DMS53 treated with DMSO at 0.1 percent for 48 hours (cell line): Measurements from ENCODE around the gene FNDC1.
"Not testable (repeated sequence)": the region's sequence is repeated elsewhere in the genome, so short reads cannot be mapped to it uniquely, and the experiment has no call there.

Source experiments
- DNase-seq: peaks from one replicate; lab custom pipeline; 2025; ENCODE audit not compliant: unreplicated experiment; lab: John Stamatoyannopoulos, UW

FNDC1 gene

GRCh38 chr6:159169193-159169555 is at the start of gene FNDC1:
TSS of gene FNDC1 (plus strand) at chr6:159169400. CDS start at chr6:159169597, 197 bp downstream.
- DNase-seq, result no peak

DNA sequence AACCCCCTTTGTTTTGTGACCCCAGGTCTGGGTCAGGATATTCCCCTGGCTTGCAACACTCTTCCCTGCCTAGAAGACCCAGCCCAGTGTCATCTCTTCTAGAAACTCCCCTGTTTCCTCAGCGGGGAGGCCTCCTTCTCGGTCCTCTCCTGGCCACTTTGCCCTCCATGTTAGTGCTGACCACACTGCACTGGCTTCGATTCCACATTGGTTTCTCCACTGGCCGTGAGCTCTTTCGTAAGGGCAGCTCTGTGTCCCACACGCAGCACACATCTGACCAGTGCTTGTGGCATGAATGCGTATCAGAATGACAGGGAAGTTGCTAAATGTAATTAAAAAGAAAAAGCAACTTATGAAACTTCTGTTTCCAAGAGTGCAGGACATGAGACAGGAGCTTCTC is 49.4 kb upstream of the FNDC1 start:
- DNase-seq, result no peak

DNA sequence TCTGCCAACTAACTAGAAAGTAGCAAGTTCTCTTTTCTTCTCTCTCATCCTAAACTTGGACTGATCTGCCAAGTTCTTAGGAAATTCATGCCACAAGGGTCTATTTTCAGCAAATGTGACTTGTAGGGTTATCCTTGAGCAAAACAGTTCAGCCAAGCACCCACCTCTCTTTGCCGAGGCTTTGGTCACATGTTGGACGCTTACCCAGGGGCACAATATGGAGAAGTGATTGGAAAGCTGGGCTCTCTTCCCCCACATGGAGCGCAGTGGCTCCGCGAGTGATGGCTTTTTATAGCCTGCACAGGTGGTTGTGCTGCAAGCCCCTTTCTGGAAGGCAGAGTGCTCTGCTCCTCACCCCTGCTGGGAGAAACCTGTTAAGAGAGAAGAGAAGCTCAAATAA is 47.7 kb upstream of the FNDC1 start:
- no peak for DNase-seq

DNA sequence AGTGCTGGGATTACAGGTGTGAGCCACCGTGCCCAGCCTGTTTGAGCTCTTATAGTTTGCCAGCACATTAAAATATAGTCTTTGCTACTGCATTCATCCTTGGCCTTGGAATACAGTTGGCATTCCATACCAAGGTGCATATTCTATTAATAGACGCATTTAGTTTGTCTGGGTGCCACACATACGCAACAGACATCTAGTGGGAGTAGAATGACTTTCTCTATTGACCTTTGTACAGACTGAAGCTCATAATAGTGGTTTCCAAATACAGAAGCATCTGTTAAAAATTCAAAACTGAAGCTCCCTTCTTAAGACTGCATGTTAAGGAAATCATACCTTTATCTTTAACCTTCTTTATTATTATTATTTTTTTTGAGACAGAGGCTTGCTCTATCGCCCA is 46.7 kb upstream of the FNDC1 start:
- DNase-seq, result no peak

DNA sequence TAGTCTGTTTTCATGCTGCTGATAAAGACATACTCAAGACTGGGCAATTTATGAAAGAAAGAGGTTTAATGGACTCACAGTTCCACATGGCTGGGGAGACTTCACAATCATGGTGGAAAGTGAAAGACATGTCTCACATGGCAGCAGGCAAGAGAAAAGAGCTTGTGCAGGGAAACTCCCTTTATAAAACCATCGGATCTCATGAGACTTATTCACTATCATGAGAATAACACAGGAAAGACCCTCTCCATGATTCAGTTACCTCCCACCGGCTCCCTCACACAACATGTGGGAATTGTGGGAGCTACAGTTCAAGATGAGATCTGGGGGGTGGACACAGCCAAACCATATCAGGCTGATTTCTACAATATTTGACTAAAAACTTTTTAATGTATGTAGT is 45.4 kb upstream of the FNDC1 start:
- not testable (repeated sequence) for DNase-seq

DNA sequence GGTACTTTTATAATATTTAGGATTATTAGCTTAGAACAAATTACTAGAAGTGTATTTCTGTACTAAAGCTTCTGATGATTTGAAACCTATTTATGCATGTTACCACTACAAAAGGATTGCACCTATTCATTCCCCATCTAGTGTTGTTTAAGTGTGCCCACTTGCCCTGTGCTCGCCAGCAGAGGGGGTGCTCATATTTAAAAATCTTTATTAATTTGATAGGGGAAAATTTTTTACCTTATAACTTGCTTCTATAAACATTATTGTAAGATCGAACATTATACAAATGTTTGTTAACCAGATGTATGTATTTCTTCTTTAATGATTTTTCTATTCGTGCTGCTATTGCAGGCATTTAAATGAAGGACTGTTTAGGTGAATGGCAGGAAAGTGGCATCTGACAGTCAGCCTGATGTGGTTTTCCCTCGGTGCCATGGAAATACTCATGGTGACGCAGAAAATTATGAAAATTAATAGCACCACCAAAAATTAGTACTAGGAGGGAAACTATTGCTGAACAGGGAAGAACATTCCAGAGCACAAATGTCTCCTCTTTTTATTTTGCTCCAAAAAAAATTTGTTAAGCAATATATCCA is 44.1 kb upstream of the FNDC1 start:
- DNase-seq, result no peak

DNA sequence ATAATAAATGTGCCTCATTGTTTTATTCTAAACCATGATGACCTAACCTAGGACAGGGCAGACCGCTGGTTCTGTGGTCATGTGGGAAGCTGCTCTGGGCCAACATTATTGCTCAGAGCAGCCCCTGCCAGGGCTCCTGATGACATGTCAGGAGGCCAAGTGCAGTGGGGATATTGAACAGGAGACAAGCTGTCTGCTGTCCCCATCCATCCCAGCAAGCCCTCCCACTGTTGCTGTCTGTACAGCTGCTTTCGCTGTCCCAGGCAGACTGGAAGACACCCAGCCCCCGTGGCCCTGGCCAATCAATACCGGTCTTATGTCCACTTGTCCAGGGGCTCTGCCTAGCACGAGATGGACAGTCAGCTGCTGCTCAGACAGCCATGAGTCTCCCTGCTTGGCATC is 43.2 kb upstream of the FNDC1 start:
- no peak for DNase-seq

- no peak for DNase-seq
These were observed 42.6 kb upstream of the FNDC1 start for GRCh38 chr6:159126590-159126989.

- no peak for DNase-seq
These were observed 41.5 kb upstream of the FNDC1 start for GRCh38 chr6:159127701-159128100.

DNA sequence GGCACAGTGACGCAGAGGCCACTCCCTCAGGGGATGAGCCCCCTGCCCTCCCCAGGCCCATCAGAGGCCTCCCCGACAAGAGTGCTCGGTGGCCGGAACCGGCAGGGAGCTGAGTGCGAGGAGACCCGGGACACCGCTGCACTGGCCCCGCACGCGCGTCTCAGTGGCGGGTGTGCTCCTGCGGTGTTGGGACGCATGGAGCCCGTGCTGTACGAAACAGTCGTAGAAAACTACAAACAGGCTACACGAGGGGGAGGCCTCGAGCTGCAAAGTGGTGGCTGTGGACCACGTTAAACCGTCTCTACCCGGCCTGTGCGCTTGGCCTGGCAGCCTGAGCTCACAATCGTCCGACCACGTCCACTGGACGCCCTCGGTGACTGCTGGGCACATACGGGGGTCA is 40.2 kb upstream of the FNDC1 start:
- DNase-seq, result no peak

DNA sequence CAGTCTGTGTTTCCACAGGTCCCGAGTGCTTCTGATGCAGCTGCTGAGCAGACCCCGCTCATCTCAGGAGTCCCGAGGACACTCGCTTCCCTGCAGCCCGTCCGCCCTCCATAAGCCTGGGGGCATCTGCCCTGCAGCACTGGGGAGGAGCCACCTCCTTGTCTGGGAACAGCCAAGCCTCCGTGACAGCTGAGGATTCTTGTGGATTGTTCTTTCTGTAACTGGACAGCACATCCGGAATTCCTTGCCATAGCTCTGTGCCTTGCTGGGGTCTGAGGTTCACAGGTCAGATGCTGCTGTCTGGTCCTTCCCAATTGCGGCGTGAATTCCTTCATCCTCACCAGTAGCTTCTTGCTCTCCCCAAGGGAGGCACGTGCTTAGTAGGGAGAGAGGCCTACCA is 38.4 kb upstream of the FNDC1 start:
- DNase-seq, result no peak

GRCh38 chr6:159131709-159132108 is 37.5 kb upstream of the FNDC1 start:
- DNase-seq, result no peak

GRCh38 chr6:159132664-159133063 is 36.5 kb upstream of the FNDC1 start:
- no peak for DNase-seq

GRCh38 chr6:159134701-159135364 is 34.4 kb upstream of the FNDC1 start:
- peak; percentile 4 for DNase-seq

- no peak for DNase-seq
These were observed 31.5 kb upstream of the FNDC1 start for GRCh38 chr6:159137676-159138075.

DNA sequence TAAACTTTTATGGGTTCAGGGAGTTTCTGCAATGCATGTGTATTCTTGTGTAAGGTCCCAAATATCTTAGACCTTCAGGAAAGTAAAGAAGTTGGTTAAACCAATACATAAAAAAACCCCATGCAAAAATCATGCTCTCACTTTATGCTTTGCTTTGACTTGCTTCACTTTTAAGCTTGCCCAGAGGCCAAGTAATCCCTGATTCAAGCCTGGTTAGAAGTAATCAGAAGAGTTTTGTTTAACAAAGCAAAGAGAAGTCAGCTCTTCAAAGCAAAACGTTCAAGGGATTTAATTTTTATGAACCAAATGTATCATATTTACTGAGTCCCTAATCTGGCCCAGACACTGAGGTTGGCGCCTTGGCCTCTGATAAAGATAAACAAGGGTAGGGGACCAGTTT is 26.7 kb upstream of the FNDC1 start:
- DNase-seq, result no peak

DNA sequence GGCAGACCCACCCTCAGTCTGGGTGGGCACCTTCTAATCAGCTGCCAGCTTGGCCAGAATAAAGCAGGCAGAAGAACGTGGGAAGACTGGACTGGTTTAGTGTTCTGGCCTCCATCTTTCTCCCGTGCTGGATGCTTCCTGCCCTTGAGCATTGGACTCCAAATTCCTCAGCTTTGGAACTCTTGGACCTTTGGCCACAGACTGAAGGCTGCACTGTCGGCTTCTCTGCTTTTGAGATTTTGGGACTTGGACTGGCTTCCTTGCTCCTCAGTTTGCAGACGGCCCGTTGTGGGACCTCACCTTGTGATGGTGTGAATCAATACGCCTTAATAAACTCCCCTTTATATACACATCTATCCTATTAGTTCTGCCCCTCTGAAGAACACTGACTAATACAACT is 20.6 kb upstream of the FNDC1 start:
- DNase-seq, result no peak

DNA sequence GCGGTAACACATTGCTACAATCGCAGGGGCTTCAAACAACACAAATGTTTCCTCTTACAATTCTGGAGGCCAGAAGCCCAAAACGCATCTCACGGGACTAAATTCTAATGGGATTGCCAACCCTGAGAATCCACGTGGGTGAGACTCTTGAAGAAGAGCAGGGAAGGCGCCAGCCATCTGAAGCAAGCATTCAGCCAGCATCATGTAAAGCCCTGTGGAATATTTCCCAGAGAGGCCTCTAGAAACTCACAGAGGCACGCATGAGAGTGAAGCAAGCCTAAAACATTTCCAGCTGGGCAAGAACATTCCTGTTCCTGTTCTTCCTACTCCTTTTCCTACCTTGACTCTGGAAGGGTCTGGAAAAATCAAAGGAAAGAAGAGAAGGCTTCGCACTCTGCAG is 19.6 kb upstream of the FNDC1 start:
- no peak for DNase-seq

GRCh38 chr6:159151266-159151855 is 17.8 kb upstream of the FNDC1 start:
- no peak for DNase-seq

DNA sequence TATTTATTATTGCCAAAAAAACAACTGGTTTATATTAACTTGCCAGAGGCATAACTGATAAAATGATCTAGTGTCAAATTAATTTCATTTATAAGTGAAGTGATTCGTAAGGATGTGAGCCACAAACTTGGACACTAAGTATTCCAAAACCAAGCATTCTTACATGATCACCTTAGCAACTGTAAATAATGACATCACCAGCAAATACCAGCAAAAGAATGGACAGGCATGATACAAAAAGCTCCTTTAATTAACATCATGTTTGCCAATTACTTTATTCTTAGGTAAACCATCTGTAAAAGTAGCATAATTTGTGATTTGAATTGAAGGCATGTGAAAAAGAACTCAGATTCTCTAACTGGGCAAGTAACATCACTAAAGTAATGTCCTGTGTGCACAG is 17.2 kb upstream of the FNDC1 start:
- DNase-seq, result no peak

GRCh38 chr6:159152782-159153181 is 16.4 kb upstream of the FNDC1 start:
- no peak for DNase-seq

DNA sequence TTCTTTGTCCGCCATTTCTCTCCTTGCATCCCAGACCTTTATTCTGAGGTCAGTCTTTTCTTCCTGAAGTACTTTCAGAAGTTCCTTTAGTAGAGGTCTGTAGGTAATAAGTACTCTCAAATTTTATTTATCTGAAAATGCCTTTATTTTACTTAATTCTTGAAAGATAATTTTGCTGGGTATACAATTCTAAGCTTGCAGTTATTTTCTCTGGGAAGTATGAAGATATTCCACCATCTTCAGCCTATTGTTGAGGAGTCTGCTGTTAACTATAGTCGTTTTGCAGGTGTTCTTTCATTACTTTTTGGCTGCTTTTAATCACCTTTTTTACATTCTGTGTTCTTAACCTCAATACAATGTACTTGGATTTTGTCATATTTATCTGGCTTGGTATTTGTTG is 13.5 kb upstream of the FNDC1 start:
- no peak for DNase-seq

GRCh38 chr6:159156089-159156488 is 13.1 kb upstream of the FNDC1 start:
- no peak for DNase-seq
